NCI-H1105 (cell line): ENCODE results near the gene TNNT2.

ENCODE experiments used
- DNase-seq: peaks from one replicate; lab custom pipeline; 2025; lab: John Stamatoyannopoulos, UW

Gene TNNT2

DNA sequence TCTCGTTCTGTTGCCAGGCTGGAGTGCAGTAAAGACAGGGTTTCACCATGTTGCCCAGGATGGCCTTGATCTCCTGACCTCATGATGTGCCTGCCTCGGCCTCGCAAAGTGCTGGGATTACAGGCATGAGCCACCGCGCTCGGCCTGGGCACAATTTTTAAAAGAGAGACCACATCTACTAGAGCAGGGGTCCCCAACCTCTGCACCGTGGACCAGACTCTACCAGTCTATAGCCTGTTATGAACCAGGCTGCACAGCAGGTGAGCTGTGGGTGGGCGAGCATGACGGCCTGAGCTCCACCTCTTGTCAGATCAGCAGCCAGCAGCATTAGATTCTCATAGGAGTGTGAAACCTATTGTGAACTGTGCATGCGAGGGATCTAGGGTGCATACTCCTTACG lies 20.8 kb downstream of the TNNT2 start:
- DNase-seq = no peak

DNA sequence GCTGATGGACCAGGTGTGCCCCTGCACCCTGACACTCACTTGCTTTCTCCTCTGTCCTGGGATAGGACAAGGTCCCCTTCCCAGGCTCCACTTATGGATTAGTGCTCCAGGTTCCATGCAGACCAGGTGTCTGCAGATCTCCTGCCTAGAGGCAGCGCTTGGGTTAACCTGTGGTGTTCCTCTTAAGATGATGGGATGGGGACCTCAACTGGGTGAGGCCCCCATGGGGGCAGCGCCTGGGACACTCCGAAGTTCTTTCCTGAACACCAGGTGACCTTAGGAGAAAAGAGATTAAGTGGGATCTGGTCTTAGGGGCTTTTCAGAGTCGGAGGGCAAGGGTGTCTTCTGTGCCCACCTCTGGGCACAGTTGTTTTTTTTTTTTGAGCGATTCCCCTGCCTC lies 21.2 kb downstream of the TNNT2 start:
- DNase-seq = no peak

DNA sequence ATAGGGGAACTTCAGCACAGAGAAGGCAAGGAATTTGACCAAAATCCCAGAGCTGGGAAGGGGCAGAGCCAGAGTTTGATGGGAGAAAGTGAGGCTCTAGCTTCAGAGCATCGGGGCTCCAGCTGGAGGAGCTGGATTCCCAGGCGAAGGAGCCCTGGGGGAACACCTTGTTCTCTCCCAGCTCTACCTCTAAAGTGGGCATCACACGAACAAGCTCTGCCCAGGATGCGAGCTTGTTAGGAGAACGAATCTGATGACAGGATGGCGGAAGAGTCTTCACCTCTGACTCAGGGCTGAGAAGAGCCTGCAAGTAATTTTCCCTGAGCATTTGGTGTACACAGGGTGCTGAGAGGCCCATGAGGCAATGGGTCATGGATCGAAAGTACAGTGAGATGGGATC lies 22.0 kb downstream of the TNNT2 start:
- DNase-seq = no peak

DNA sequence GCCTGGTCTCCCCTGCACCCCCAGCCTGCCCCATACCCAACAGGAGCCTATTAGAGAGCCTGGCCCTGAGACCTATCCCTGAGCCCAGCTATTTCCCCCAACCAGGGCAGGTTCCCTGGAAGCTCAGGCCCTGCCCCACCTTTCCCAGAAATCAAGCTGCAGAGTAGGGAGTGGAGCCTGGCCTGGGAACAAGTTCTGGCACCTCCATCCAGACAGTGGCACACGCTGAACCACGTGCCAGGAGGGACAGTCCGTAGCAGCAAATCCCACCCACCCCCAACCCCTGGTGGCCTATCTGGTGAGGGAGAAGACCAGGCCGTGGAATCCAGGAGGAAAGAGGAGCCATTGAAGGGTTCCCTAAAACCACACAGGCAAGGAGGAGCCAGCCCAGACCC lies 22.6 kb downstream of the TNNT2 start:
- DNase-seq = no peak

DNA sequence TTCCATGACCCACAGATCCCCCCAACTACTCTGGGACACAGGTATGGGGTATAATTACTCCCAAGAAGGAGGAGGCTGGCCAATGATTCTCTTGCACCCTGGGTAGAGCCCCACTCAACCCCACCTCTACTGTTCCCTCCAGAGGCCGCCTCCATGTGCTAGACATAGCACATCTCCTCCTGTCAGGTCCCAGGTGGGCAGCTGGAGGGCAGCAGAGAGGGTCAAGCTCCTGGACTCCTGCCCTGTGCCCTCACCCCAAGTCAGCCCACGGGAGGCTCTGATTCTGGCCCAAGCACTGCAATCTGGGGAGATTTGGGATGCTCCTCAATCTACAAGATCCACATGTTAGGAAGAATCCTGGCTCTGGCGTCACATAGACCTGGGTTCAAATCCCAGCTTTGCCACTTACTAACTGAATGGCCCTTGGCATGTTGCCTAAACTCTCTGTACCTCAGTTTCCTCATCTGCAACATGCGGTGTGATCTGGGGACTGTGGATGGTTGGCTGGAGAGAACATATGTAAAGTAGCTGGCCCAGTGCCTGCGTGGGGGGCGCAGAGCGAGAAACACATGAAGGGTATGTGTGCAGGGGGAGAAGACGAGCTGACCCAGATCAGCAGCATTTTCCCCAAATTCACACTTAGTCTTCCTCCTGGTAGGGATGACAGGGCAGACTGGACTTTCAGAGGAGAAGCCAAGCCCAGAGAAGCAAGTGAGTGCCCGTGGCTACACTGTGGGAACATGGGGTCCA lies 23.2 kb downstream of the TNNT2 start:
- no peak for DNase-seq

DNA sequence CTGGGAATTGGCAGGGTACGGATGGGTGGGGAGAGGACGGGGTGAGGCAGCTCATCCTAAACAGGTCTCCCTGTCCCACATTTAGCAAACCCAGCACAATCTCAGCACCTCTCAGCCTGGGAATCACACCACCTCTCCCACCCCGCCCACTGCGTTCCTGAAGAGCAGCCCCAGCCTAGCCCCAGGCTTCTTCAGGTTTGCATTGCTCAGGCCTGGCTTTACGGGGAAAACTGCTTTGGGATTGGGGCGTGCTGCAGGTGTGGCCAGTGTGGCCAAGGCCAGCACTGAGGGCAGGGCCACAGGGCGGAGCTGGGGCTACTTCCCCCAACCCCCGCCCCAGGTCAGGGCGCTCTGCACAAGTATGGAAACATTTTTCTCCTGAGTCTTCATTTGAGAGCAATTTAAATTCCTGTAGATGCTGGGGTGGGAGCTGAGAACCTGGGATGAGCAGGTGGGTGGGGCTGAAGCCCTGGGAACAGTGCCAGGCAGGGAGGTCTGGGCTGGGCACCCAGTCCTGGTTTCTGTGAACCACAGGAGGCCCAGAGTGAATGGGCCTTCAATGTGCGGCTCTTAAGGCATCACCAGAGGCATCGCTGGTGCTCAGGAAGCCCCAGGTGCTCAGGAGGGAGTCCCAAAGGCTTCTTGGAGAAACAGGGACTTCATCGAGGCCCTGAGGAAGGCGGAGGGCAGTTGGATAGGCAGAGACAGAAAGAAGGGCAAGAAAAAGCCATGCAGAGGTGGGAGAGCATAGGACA lies 24.1 kb downstream of the TNNT2 start:
- no peak for DNase-seq

DNA sequence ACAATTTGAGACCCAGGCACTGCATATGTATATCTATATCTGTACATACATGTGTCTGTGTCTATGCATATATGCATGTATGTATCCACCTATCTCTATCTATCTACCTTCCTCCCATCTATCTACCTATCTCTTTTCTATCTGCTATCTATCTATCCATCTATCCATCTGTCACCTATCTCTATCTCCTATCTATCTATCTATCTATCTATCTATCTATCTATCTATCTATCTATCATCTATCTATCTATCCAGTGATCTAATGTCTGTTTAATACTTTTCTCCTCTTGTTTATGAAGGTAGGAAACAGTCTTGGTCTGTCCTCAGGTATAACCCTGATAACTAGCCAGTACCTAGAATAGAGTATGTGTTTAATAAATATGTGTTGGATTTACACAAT lies 25.9 kb downstream of the TNNT2 start:
- no peak for DNase-seq

DNA sequence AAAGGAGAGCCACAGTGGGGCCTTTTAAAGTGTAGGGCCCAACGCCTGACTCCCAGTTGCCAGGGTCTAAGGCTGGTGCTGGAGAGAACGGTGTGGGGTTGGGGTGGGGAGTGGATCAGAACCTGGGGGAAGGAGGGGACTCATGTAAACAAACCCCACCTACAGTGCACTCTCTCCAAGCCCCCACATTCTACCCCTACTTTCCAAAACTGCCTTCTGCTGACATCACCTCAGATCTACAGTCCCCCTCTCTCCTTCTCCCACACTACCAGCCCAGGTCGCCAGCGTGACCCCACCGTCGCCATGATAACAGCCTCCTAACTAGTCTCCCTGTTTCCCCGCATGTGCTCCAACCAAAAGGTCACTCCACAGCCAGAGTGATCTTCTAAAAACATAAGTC lies 26.6 kb downstream of the TNNT2 start:
- DNase-seq = no peak

DNA sequence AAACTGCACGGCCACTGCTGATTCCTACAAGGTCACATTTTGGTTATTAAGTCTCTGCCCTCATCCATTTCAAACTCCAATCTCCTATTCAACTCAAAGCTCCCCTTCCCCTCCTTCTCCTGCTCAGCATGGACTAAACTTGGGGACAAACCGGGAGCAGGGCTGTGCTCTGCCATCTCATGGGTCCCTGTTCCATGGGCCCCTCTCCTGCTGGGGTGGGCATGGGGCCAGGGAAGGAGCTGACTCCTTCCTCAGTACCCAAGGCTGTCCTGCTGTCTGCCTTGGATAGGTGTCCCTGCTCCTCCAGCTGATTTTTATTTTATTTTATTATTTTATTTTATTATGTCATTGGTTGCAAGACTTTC lies 27.1 kb downstream of the TNNT2 start:
- no peak for DNase-seq

DNA sequence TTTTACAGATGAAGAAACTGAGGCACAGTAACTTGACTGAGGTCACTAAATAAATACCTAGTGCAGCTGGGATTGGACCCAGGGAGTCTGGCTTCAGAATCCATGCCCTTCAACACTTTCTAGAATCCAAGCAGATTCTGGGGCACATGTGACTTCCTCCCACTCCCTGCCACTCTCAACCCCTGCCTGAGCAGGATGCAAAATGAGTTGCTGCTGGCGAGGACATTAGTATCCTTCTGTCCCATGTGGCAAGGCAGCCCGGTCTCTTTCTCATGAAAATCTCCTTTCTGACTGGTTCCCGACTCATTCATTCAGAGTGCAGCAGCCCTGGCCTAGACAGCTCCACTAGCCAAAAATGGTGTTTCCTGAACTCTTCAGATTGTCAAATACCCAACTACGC lies 28.4 kb downstream of the TNNT2 start:
- no peak for DNase-seq

DNA sequence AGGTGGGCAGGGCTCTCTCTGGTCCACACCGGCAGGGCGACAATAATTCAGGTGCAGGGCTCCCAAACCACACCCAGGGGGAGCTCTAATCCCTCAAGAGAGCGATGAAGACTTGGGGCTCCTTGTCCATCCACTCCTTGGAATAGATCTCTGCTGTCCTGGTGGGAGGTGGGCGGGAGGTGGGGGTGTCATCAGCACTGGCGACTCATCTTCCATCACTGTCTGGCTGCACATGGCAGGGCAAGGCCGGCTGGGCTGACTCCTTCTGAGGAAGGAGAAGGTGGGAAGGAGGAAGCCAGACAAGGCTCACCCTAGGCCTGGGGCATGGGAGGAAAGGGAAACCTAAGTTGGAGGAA lies 29.3 kb downstream of the TNNT2 start:
- peak; percentile 2 for DNase-seq

DNA sequence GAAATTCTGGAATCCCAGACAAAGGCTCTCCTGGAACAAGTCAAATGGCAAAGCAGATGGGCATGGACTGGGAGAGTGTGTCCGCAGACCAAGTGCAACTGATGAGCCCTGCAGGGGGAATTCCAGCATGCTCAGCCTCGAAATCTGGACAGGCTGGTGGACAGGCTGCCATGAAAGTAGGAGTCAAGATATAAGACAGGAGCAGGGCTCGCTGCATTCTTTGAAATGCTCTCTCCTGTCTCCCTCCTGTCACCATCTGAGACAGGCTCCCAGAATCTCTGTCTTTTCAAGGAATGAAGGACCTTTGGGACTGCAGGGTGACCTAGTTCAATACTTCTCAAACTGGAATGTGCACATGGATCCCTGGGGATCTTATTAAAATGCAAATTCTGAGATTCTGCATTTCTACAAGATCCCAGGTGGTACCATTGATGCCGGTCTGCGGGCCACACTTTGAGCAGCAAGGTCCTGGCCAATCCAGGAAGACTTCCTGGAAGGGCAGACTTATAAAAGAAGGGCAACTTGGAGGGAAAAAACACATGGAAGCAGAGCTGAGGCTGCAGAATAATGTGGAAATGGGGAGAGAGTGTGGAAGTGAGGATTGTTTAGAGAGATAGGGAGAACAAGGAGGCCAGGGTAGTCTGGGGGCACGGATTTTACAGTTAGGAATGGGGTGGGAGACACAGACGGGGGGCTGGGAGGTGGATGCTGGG lies 29.8 kb downstream of the TNNT2 start:
- DNase-seq = no peak

DNA sequence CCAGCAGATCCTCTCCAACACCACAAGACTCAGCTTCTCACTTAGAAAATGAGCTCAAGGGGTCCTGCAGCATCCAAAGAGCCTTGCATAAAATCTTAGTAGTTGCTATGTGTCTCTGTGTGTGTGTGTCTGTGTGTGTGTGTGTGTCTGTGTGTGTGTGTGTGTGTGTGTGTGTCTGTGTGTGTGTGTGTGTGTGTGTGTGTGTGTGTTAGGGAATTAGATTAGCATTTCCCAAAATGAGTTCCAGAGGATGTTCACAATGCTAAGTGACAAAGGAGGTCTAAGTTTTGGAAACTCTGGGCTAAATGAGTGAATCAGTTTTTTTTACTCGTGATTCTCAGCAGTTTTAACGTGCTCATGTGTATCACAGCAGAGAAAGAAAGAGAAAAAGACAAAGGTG lies 30.5 kb downstream of the TNNT2 start:
- no peak for DNase-seq

DNA sequence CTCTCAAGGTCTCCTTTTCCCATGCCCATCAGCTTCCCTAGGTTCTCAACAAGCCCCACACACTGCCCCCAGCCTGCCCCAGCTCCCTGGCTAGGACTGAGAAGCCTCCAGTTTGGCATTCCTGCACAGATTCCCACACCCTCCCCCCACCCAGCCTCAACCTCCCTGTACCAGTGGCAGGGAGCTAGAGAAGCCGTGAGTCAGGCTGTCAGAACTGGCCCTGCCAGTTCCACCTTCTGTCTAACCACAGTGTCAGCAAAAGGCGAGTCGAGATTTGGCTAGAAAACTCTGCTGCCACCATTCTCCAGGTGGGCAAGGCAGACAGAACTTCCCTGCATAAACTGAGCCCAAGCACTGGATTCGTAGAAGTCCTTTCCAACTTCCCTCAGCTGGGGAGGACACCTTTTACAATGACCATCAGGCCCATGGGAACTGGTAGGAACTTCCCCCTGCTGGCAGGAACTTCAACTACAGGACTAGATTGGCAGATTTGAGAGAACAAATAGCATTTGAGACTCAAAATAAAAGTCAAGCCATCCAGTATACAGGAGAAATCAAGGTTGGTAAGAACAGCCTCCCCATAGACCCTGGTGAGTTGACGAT lies 31.0 kb downstream of the TNNT2 start:
- peak; percentile 16 for DNase-seq

DNA sequence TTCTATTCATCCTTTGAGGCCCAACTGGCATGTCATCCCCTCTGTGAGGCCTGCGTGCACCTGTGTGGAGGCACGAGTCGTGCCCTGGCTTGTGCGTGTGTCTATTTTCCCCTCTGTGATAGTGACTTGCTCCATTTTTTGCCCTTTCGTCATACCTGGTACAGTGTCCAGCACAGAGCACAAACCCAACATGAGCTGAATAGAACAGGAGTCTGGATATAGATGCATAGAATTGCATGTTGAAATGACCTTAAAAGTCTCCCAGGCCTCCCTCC lies 32.5 kb downstream of the TNNT2 start:
- no peak for DNase-seq

DNA sequence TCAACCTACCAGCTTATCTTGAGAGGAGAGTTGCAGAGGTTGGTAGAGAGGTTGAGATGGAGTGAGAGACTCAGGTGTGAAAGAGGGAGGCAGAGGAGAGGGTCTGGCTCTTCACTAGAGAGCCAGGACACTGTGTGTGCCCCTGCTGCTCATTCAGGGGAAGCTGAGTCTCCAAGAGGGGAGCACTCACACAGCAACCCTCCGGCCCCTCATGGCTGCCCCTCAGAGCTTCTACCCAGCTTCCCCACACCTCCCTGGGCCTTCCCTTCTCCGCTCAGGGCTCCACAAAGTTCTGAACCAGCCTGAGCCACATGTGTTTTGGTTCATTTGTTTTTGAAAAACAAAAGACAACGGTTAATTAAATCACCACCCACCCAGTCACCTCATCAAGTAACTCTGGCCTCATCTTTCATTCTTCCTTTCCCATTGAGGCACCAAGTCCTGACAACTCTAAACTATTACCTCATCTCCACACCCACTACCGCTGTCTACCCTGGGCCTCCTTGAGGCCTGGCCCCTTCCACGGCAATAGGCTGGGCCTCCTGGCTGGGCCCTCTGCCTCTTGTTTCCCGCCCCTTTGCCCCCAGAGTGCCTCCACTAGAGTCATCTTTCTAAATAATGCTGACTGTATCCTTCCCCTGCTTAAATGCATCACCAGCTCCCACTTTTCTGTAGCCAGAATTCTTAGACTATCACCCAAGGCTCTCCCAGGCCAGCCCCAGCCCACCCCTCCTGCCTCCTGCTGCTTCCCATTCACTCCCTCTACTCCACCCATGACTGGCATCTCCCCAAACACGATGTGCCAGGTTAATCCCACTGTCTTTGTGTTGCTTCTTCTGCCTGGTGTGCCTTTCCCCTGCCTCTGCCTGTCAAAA lies 33.0 kb downstream of the TNNT2 start:
- DNase-seq = no peak

DNA sequence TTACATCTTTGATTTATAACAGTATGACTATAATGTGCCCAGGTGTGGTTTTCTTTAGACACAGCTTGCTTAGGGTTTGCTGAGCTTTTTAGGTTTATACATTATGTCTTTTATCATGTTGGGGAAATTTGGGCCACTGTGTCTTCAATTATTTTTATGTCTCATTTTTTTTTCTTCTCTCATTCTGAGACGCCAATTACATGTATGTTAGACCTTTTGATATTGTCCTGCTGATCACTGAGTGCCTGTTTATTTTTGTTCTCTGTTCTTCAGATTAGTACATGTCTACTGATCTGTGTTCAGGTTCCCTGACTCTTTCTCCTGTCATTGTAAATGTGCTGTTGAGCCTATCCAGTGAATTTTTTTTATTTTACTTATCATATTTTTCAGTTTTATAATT lies 36.1 kb downstream of the TNNT2 start:
- no peak for DNase-seq

DNA sequence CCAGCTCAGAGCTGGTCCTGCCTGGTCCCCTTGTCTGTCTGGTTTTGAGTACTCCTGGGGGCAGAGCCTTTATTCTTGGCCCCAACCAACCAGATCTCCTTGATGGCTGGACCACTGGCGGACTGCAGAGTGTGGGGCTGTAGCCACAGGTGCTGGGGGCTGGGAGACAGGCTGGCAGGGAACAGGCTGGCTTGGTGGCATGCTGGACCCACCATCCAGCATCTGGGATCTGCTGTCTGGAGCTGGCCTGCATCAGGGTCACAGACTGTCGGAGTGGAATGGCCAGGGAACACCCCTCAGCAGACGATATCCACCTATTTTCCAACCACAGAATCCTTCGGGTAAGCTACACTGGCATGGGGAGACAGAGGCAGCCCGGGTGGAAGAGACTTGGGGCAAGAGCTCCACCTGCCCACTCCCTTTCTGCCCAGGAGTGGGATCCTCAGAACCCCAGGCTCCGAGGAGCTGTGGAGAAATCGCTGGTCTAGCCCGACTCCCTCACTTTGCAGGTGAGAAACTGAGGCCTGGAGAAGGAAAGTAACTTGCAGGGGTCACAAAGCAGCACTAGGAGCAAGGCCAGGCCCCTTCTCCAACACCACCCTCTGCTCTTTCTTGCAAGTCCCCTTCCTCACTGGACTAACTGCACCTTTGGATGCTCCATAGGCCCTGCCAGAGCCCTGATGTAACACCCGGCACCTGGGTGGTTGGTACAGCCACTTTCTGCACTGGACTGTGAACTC lies 40.6 kb downstream of the TNNT2 start:
- no peak for DNase-seq

DNA sequence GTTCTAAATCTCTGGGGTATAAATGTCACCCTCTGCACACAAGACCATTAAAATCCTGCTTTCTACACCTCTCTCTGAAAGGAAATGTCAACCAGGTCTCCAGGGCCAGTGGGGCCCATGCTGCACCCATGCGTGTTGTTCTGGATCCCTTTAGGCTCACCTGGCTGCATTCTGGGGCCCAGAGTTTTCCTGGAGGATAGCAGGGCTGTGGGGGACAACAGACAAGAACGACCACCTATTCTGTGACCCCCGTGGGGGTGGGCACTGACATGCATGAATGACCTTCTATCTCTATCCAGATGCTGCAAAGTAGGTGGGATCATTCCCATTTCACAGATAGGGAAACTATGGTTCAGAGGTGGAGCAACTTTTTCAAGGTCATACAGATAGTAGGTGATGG lies 41.6 kb downstream of the TNNT2 start:
- no peak for DNase-seq

DNA sequence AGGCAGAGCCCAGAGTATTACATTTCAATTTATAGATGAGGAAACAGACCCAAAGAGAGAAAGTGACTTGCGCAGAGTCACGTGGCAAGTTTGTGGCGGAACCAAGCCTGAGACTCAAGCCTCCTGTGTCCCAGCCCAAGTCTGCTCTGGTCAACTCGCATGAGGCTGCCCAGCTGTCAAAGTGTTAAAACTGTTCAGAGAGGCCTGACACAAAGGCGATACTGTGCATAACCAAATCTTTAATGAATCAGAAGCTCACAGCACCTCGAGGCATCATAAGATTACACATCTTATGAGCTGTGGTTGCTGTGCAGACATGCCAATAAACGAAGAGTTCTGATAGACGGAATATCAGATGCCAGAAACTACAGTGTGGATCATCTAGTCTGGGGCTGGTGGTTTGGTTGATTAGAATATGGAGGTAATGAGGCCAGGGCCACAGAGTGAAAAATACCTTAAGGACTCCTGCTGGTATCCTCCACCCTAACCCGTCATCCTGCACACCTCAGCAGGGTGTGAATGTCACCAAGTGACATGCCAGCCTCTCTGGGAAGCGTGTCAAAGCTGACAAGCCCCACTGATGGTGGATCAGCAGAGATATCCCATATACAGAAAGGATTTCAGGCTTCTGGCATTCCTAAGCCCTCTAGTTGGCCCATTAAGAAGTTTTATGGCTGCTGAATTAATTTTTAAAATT lies 42.2 kb downstream of the TNNT2 start:
- no peak for DNase-seq
